HG03097 (cell line): ENCODE measurements around the gene MTG1.
A peak's percentile ranks its signal among the peaks of the same experiment; 100 is the strongest.

Experiments
- ATAC-seq: cut with Tn5 transposase; IDR thresholded peaks from one replicate; pipeline ENCODE4 v1.9.1; 2021; ENCODE audit not compliant: unreplicated experiment, low FRiP score

The MTG1 gene

GRCh38 chr10:133394064-133394663, at the start of gene MTG1:
MTG1 (plus strand) TSS chr10:133394157; CDS start chr10:133394221, 64 bp downstream.
- peak; percentile 62 for ATAC-seq

GRCh38 chr10:133344236-133344635, 49.7 kb upstream of the MTG1 start:
- no peak for ATAC-seq

GRCh38 chr10:133346413-133346812, 47.5 kb upstream of the MTG1 start:
- ATAC-seq, result no peak

GRCh38 chr10:133347710-133348517, 46.0 kb upstream of the MTG1 start:
- ATAC-seq, result no peak

GRCh38 chr10:133349160-133349568, 44.8 kb upstream of the MTG1 start:
- ATAC-seq, result no peak

GRCh38 chr10:133349577-133350011, 44.4 kb upstream of the MTG1 start:
- ATAC-seq, result no peak

- no peak for ATAC-seq
Measured at GRCh38 chr10:133350283-133350949, 43.5 kb upstream of the MTG1 start.

- no peak for ATAC-seq
Measured at GRCh38 chr10:133350950-133351329, 43.0 kb upstream of the MTG1 start.

GRCh38 chr10:133351408-133352318, 42.3 kb upstream of the MTG1 start:
- ATAC-seq, result no peak

- no peak for ATAC-seq
Measured at GRCh38 chr10:133353202-133353959, 40.6 kb upstream of the MTG1 start.

- ATAC-seq, result no peak
Measured at GRCh38 chr10:133353988-133354605, 39.9 kb upstream of the MTG1 start.

GRCh38 chr10:133354672-133355240, 39.2 kb upstream of the MTG1 start:
- ATAC-seq, result no peak

GRCh38 chr10:133355266-133355665, 38.7 kb upstream of the MTG1 start:
- no peak for ATAC-seq

- ATAC-seq, result no peak
Measured at GRCh38 chr10:133355991-133356390, 38.0 kb upstream of the MTG1 start.

GRCh38 chr10:133356549-133357284, 37.2 kb upstream of the MTG1 start:
- no peak for ATAC-seq

GRCh38 chr10:133357285-133358161, 36.4 kb upstream of the MTG1 start, which contains the start of gene FUOM:
FUOM (minus strand) TSS chr10:133358019; CDS start chr10:133358007, 12 bp downstream.
- peak; percentile 43 for ATAC-seq
